GM23248 (cell line): ENCODE measurements around the gene RMI1. TPM values are rescaled to one million over a fixed set of nuclear protein-coding genes. Genes with fewer than 3 reads are reported as not detected.
A peak's percentile ranks its signal among the peaks of the same experiment; 100 is the strongest.
"Not testable (repeated sequence)": the region's sequence is repeated elsewhere in the genome, so short reads cannot be mapped to it uniquely, and the experiment has no call there.

ENCODE experiments used
- DNase-seq: peaks from one replicate; pipeline ENCODE4 v3.0.0-alpha.2; 2015
- H2AFZ ChIP-seq: fragments of 200-600 bp; sonication (generic); 2 replicates; pipeline ENCODE4 v1.6.1; 2016; ENCODE audit warnings: antibody characterized with exemption
- H3F3A ChIP-seq: fragments of 200-600 bp; sonication (generic); 2 replicates; pipeline ENCODE4 v1.6.1; 2016; ENCODE audit warnings: mild to moderate bottlenecking, antibody characterized with exemption, mixed run types; ENCODE audit not compliant: insufficient read depth
- H3K27ac ChIP-seq: fragments of 200-600 bp; sonication (generic); 2 replicates; pipeline ENCODE4 v1.5.1; 2016; ENCODE audit warnings: mild to moderate bottlenecking
- H3K27me3 ChIP-seq: fragments of 200-600 bp; sonication (generic); replicated peaks from 2 replicates; pipeline ENCODE4 v1.6.1; 2016; ENCODE audit warnings: mild to moderate bottlenecking; ENCODE audit not compliant: insufficient read depth
- H3K36me3 ChIP-seq: fragments of 200-600 bp; sonication (generic); 2 replicates; pipeline ENCODE4 v1.6.1; 2016; ENCODE audit warnings: low read depth, mild to moderate bottlenecking
- H3K4me1 ChIP-seq: fragments of 200-600 bp; sonication (generic); 2 replicates; pipeline ENCODE4 v1.6.1; 2016; ENCODE audit warnings: mild to moderate bottlenecking; ENCODE audit not compliant: insufficient read depth
- H3K4me2 ChIP-seq: fragments of 200-600 bp; sonication (generic); one replicate; pipeline ENCODE4 v1.6.1; 2016; ENCODE audit warnings: mild to moderate bottlenecking; ENCODE audit not compliant: unreplicated experiment
- H3K4me3 ChIP-seq: fragments of 200-600 bp; sonication (generic); 2 replicates; pipeline ENCODE4 v1.5.1; 2016; ENCODE audit warnings: mild to moderate bottlenecking
- H3K79me2 ChIP-seq: fragments of 200-600 bp; sonication (generic); 2 replicates; pipeline ENCODE4 v1.6.1; 2016; ENCODE audit warnings: mild to moderate bottlenecking; ENCODE audit not compliant: insufficient read depth
- H3K9ac ChIP-seq: fragments of 200-600 bp; sonication (generic); 2 replicates; pipeline ENCODE4 v1.6.1; 2016; ENCODE audit warnings: mild to moderate bottlenecking
- H3K9me2 ChIP-seq: fragments of 200-600 bp; sonication (generic); 2 replicates; pipeline ENCODE4 v1.6.1; 2016; ENCODE audit warnings: mixed run types, mild to moderate bottlenecking, moderate library complexity; ENCODE audit not compliant: insufficient read depth
- H3K9me3 ChIP-seq: fragments of 200-600 bp; sonication (generic); one replicate; pipeline ENCODE4 v1.6.1; 2017; ENCODE audit warnings: low read depth
- H4K20me1 ChIP-seq: fragments of 200-600 bp; sonication (generic); 2 replicates; pipeline ENCODE4 v1.6.0; 2016; ENCODE audit not compliant: insufficient read depth
- EZH2 ChIP-seq: fragments of 200-600 bp; sonication (generic); IDR thresholded peaks from 2 replicates; pipeline ENCODE4 v1.6.1; 2018; ENCODE audit warnings: antibody characterized with exemption, mild to moderate bottlenecking; ENCODE audit not compliant: insufficient read depth, poor library complexity, severe bottlenecking
- EZH2phosphoT487 ChIP-seq: fragments of 200-600 bp; sonication (generic); IDR thresholded peaks from 2 replicates; pipeline ENCODE4 v1.6.1; 2018; ENCODE audit warnings: antibody characterized with exemption, moderate library complexity, mild to moderate bottlenecking, low read depth; ENCODE audit not compliant: insufficient read depth
- WGBS, 2 experiments: methylation state at CpG; one replicate each; pipeline ENCODE4 v1.1.6; 2015 to 2017; ENCODE audit warnings: low lambda C conversion rate in 2 of 2, low coverage in 1 of 2; ENCODE audit errors: missing lambda C conversion rate in 2 of 2; 5-methylcytosine and 5-hydroxymethylcytosine counted together
- in situ Hi-C: fragments of 300-500 bp; cut with MboI; formaldehyde crosslinking; loops from 2 replicates; pipeline ENCODE4 v1.15.0; 2020
- polyA plus RNA-seq: library from polyadenylated mRNA; unstranded; fragments of >200 nt; fragmentation: Nextera tagmentation; extraction: Ambion mirVana; gene quantifications from 2 replicates; pipeline ENCODE4 v1.2.1, GENCODE V29; 2016
- total RNA-seq: library from RNA; depleted of rRNA; stranded (reverse); fragments of >200 nt; shearing (Covaris generic); gene quantifications from 2 replicates; pipeline ENCODE4 v1.2.3, GENCODE V29; 2014

RMI1 gene
- total and polyA plus RNA-seq, 2 experiments from 2014 or later, result 5.7 to 9.0 TPM

- Histone ChIP-seq H3K4me1 (peaks cover 24% of the 10 kb centered on the region), H3F3A (peaks cover 29% of the 10 kb centered on the region), H3K27ac (no peak overlapping the region), H2AFZ (no peak overlapping the region), H3K36me3 (peaks cover 4% of the 10 kb centered on the region; the same call in 1 of the 2 replicates), H3K9me2 (no peaks in the 10 kb centered on the region), H3K9ac (no peak overlapping the region), H3K4me2 (no peak overlapping the region), H3K9me3 (no peaks in the 10 kb centered on the region), H3K4me3 (no peak overlapping the region), H4K20me1 (no peaks in the 10 kb centered on the region), H3K27me3 (no peaks in the 10 kb centered on the region), H3K79me2 (no peaks in the 10 kb centered on the region)
- no peak for TF ChIP-seq EZH2
- no peak for TF ChIP-seq EZH2phosphoT487
- 0 to 8% methylated on average over 1 of the region's 1 CpG for WGBS, 2 experiments
- in situ Hi-C loops, result no loop called here
- peak; percentile 74 for DNase-seq
Observed at GRCh38 chr9:83937861-83938455, 42.6 kb upstream of the RMI1 start.

- no peaks in the 10 kb centered on the region for H3K27me3 ChIP-seq
- H3K79me2 ChIP-seq, result no peaks in the 10 kb centered on the region
- WGBS, 2 experiments, result 94 to 96% methylated on average over 5 of the region's 5 CpGs
- H3K9me2 ChIP-seq, result no peaks in the 10 kb centered on the region
- H3K9ac ChIP-seq, result no peak overlapping the region
- H3K9me3 ChIP-seq, result no peaks in the 10 kb centered on the region
- H3K4me1 ChIP-seq, result peaks cover 1% of the 10 kb centered on the region; the same call in 1 of the 2 replicates
- H4K20me1 ChIP-seq, result no peaks in the 10 kb centered on the region
- H3K27ac ChIP-seq, result no peak overlapping the region
- H3K36me3 ChIP-seq, result peaks cover 12% of the 10 kb centered on the region; the same call in 1 of the 2 replicates
- H3F3A ChIP-seq, result peaks cover 9% of the 10 kb centered on the region; the same call in 1 of the 2 replicates
- no peak overlapping the region for H3K4me3 ChIP-seq
- in situ Hi-C loops, result loop anchor here (5.0 kb wide), 1 partner anchor 322 kb away; no protein-coding TSS in a partner anchor
- H3K4me2 ChIP-seq, result no peak overlapping the region
- H2AFZ ChIP-seq, result no peak overlapping the region
- DNase-seq, result no peak
- TF ChIP-seq EZH2phosphoT487 (no peak), EZH2 (no peak)
Observed at GRCh38 chr9:83940590-83941303, 39.9 kb upstream of the RMI1 start.

- H3K27ac ChIP-seq, H3K9ac ChIP-seq, H3K4me2 ChIP-seq, H3K4me1 ChIP-seq, H3K79me2 ChIP-seq, H3F3A ChIP-seq, in situ Hi-C loops, H4K20me1 ChIP-seq, H3K9me2 ChIP-seq, H3K27me3 ChIP-seq, DNase-seq, H3K4me3 ChIP-seq, H2AFZ ChIP-seq, H3K9me3 ChIP-seq: not testable (repeated sequence)
- H3K36me3 ChIP-seq, result peaks cover 18% of the 10 kb centered on the region
- WGBS, 2 experiments, result 97% methylated on average over 39 of the region's 39 CpGs; no CpG with 5 or more reads in 1 of the 2 experiments
Observed at GRCh38 chr9:83948096-83948495, 32.5 kb upstream of the RMI1 start.

GRCh38 chr9:83956086-83956435, 24.5 kb upstream of the RMI1 start:
- Histone ChIP-seq H3K4me1 (peaks cover 14% of the 10 kb centered on the region), H3K9me3 (no peaks in the 10 kb centered on the region), H3K27me3 (no peaks in the 10 kb centered on the region), H3K4me3 (peak overlapping the region; percentile 76), H3K4me2 (peak overlapping the region; percentile 92), H4K20me1 (no peaks in the 10 kb centered on the region), H3K36me3 (peaks cover 8% of the 10 kb centered on the region), H3K27ac (peak overlapping the region; percentile 62), H3K9ac (peak overlapping the region; percentile 87), H3K9me2 (no peaks in the 10 kb centered on the region), H3K79me2 (peaks cover 22% of the 10 kb centered on the region), H2AFZ (peak overlapping the region; percentile 97), H3F3A (peaks cover 20% of the 10 kb centered on the region)
- no peak for TF ChIP-seq EZH2phosphoT487
- TF ChIP-seq EZH2, result no peak
- WGBS, 2 experiments, result 1 to 5% methylated on average over 22 to 23 of the region's 23 CpGs
- peak; percentile 53 for DNase-seq
- in situ Hi-C loops, result no loop called here
